AG09319 (cell line): ENCODE measurements around the gene EIF4G1.

Experiments
- DNase-seq: peaks from one replicate; pipeline ENCODE4 v3.0.0-alpha.2; 2010; ENCODE audit warnings: low read depth; ENCODE audit errors: extremely low read depth
- TF ChIP-seq, protein P1 (sequence below): IDR thresholded peaks from 2 replicates; pipeline ENCODE4 v1.5.1; 2011; ENCODE audit warnings: low read depth, mild to moderate bottlenecking, inconsistent platforms, low read length, moderate library complexity

EIF4G1 gene

DNA sequence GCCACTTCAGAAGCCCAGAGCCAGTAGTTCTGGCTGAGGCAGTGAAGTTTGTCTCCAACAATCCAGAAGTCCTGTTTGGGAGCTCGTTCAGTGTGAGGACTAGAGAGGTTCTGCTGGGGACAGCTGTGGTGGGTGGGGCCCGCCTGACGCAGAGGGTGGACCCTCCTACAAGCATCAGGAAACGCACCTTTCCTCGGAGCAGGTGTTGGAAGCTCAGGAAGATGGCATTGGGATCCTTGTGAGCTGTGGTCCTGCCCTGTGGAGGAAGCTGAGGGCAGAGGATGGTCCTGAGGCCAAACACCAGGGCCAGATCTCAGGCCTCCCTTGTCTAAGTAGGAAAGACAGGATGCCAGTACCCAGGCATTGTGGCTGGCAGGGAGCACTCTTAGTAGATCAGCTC, 58.5 kb downstream of the EIF4G1 start:
- no peak for DNase-seq

DNA sequence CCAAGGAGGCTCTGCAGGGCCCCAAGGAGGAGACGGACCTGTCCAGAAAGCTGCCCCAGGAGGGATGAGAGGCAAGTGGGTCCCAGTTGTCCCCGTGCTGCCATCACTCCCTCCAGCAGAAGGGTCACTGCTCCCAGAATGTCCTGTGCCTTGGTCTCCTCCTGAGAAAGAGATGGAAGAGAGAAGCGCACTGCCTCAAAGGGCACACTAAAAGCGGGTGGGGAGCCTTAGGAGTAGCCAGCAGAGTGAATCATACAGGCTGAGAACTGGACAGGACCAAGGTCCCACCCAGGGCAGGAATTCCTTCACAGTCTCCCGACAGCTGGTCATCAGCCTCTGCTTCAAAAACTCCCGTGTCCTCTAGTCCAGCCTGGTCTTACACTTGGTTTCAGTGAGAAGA, 59.0 kb downstream of the EIF4G1 start:
- TF ChIP-seq, protein P1, sequence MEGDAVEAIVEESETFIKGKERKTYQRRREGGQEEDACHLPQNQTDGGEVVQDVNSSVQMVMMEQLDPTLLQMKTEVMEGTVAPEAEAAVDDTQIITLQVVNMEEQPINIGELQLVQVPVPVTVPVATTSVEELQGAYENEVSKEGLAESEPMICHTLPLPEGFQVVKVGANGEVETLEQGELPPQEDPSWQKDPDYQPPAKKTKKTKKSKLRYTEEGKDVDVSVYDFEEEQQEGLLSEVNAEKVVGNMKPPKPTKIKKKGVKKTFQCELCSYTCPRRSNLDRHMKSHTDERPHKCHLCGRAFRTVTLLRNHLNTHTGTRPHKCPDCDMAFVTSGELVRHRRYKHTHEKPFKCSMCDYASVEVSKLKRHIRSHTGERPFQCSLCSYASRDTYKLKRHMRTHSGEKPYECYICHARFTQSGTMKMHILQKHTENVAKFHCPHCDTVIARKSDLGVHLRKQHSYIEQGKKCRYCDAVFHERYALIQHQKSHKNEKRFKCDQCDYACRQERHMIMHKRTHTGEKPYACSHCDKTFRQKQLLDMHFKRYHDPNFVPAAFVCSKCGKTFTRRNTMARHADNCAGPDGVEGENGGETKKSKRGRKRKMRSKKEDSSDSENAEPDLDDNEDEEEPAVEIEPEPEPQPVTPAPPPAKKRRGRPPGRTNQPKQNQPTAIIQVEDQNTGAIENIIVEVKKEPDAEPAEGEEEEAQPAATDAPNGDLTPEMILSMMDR = no peak
- DNase-seq = no peak

More for the DNA sequence above, 58.5 kb downstream of the EIF4G1 start:
- TF ChIP-seq, protein P1 = no peak

DNA sequence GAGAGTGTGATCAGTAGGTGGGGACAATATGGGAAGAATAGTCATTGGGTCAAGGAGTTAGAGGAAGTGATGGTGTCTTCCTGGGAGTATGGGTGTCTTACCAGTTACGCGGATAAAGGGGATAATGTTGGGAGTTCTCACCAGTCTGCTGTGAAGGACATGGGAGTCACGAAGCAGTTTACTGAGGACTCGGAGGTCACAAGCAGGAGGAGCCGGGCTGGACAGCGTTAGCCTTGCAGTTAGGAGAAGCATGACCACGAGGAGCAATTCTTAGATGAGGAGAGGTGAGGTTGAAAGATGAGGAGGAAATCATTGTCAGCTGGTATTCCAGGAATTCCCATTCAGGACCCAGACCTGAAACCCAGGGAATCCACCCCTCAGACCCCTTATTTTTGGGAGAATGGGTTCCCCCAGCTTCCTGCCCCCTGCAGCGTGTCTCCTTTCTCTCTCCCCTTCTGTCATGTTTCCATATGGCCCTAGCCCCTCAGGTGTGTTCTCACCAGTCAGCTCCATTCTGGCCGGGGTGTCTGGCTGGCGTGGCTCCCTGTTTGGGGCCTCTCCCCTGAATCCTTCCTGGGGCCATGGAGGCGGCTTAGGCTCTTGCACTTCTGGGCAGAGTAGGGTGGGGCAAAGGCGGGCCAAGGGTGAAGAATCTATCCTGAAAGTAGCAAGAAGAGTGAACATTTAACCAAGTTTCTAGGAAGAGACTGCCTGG, 61.5 kb downstream of the EIF4G1 start:
- TF ChIP-seq, protein P1 = no peak
- no peak for DNase-seq

DNA sequence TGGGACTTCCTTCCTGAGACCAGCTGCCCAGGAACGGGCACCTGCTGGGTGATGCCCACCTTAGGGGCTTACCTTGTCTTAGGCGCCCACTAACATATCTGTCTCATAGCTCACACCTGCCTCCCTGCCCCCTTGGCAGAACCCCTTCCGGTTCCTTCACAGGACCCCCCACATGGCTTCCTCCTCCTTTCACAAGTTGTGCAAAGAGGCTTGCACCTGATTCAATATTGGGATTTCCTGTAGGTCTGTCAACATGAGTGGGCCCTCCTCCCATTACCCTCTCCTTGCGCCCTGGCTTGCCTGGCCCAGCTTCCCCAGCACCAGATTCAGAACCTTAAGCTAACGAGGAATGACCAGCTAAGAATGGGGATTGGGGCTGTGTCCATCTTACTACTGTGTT, 63.0 kb downstream of the EIF4G1 start:
- DNase-seq = no peak
- TF ChIP-seq, protein P1 = no peak

DNA sequence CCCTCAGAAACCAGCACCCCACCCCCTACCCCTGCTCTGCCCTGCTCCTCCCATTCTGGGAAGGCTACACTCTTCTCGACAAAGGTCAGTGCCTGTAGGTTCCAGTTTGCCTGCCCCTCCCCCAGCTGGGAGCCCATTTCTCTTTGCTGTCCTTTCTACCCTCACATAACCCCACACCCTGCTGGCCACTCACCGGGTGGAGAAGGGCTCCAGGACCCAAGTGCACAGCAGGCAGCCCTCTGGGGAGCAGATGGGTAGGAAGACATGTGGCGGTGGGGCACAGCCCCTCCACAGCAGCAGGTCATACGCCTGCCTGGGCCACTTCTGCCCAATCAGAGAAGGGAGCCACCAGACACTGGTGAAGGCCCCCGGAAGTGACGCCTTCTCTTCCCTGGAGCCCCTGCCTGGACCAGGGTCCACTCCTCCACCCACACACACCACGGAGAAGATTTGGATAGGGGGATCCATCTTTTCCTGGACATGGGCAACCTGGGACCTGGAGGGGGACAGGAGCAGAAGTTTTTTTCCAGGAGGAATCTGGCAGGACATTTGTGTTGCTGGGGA, 63.6 kb downstream of the EIF4G1 start, which contains the start of gene THPO:
Gene THPO, minus strand, starts transcription at position 326 of the 564 bp plus-strand sequence. CDS start 1,948 bp downstream, outside the sequence.
- no peak for DNase-seq
- TF ChIP-seq, protein P1 = no peak

DNA sequence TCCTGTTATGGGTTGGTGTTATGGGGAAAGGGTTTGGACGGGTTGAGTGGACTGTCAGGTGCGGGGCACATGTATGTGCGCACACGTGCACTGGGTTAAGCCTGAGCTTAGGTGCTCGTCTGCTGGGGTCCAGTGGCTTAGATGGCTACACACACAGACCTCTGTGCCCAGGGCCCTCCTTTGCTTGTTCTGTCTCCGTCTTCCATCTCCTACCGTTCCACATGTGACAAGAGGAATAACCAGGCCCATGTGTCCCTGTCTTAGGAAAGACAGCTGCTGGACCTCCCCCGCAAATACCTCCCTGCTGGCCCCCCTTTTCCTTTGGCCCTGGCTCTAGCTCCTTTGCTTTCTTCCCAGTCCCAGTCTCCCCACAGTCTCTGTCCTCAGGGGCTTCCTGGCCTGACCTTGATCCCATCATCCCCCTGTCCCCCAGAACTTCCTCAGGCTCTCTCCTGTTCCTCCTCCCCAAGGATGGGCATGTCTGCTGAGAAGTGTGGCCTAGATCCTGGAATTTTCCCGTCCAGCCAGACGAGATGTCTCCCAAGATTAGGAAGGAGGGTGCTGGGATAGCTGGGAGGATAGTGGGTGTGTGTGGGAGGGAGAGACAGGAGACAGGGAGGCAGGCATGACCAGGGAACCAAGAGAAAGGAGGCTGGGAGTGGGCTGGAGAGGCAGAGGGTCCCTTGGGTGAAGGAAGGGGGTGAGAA, 64.4 kb downstream of the EIF4G1 start:
- TF ChIP-seq, protein P1 = no peak
- DNase-seq = no peak
